GM12875 (cell line): ENCODE results near the gene OR52I1.

ENCODE experiments used
- H3K4me3 ChIP-seq: one replicate; pipeline ENCODE4 v1.5.1; 2011; ENCODE audit warnings: low read depth, low read length, control low read depth
- TF ChIP-seq, protein P1 (sequence below): IDR thresholded peaks from 2 replicates; pipeline ENCODE4 v1.5.1; 2011; ENCODE audit warnings: low read depth, mild to moderate bottlenecking, control low read depth, inconsistent platforms, low read length, moderate library complexity, borderline replicate concordance; ENCODE audit not compliant: insufficient read depth

OR52I1 gene

GRCh38 chr11:4636962-4637661 lies 43.3 kb downstream of the OR52I1 start, which contains the start of gene OR51D1:
OR51D1 (plus strand) TSS chr11:4637477; CDS start chr11:4639791, 2,314 bp downstream.
- no peak within 1 kb of the TSS for H3K4me3 ChIP-seq
- TF ChIP-seq, protein P1, sequence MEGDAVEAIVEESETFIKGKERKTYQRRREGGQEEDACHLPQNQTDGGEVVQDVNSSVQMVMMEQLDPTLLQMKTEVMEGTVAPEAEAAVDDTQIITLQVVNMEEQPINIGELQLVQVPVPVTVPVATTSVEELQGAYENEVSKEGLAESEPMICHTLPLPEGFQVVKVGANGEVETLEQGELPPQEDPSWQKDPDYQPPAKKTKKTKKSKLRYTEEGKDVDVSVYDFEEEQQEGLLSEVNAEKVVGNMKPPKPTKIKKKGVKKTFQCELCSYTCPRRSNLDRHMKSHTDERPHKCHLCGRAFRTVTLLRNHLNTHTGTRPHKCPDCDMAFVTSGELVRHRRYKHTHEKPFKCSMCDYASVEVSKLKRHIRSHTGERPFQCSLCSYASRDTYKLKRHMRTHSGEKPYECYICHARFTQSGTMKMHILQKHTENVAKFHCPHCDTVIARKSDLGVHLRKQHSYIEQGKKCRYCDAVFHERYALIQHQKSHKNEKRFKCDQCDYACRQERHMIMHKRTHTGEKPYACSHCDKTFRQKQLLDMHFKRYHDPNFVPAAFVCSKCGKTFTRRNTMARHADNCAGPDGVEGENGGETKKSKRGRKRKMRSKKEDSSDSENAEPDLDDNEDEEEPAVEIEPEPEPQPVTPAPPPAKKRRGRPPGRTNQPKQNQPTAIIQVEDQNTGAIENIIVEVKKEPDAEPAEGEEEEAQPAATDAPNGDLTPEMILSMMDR: peak; percentile 97

GRCh38 chr11:4637662-4638047 lies 43.8 kb downstream of the OR52I1 start:
- no peak overlapping the region for H3K4me3 ChIP-seq
- TF ChIP-seq, protein P1: no peak

- TF ChIP-seq, protein P1: no peak
Observed at GRCh38 chr11:4639931-4640330, 46.1 kb downstream of the OR52I1 start.

GRCh38 chr11:4641501-4641900 lies 47.7 kb downstream of the OR52I1 start:
- no peak overlapping the region for H3K4me3 ChIP-seq
- TF ChIP-seq, protein P1: no peak

More at GRCh38 chr11:4639931-4640330, 46.1 kb downstream of the OR52I1 start:
- H3K4me3 ChIP-seq: no peak overlapping the region

GRCh38 chr11:4642043-4642442 lies 48.2 kb downstream of the OR52I1 start:
- no peak overlapping the region for H3K4me3 ChIP-seq
- TF ChIP-seq, protein P1: no peak

DNA sequence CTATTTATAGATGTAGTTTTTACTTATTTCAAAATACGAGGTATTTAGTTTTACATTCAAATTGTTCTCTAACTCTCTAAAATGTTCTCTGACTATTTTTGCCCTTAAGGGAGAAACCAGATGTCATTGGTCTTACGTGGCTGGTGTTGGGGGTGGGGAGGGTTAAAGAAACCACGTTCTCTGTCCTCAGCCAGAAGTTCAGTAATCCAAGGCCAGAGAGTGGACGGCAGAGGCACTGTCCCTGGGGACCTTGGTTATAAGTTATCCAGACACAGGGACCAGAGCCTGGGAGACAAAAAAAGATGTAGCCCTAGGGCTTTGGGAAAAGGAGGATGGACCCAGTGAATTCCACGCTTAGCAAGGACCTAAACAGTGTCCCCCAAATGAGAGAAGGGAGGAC lies 49.2 kb downstream of the OR52I1 start:
- no peak overlapping the region for H3K4me3 ChIP-seq
- TF ChIP-seq, protein P1: no peak

DNA sequence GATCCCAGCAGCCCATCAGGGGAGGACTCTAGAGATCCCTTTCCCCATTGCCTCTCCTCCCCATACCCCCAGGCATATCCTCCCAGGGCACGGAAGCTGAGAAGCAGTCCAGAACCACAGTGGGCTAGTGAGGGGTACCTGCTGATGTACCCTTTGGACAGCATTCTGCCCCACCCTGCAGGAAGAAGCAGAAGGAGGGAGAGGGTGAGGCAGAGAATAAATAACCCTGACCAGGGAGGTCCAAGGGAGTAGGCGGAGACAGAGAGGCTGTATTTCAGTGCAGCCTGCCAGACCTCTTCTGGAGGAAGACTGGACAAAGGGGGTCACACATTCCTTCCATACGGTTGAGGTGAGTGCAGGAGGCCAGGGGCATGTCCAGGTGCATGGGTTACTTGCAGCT lies 49.8 kb downstream of the OR52I1 start, which contains the start of gene OR51E1:
Gene OR51E1 (plus strand): TSS at position 301 of the 400 bp plus-strand sequence. CDS start 8,545 bp downstream, outside the sequence.
- no peak within 1 kb of the TSS for H3K4me3 ChIP-seq
- TF ChIP-seq, protein P1: no peak
